Osteocyte (in vitro differentiated cells): Measurements from ENCODE around the gene CCDC28A. TPM values are rescaled to one million over a fixed set of nuclear protein-coding genes. Genes with fewer than 3 reads are reported as not detected.

Experiments
- DNase-seq: peaks from one replicate; pipeline ENCODE4 v3.0.0; 2021; ENCODE audit warnings: mixed read lengths; ENCODE audit not compliant: unreplicated experiment; ENCODE audit errors: extremely low spot score
- H3K27ac Mint-ChIP-seq: one replicate; pipeline ENCODE4 v1.8.0; 2021; ENCODE audit warnings: mild to moderate bottlenecking, mixed read lengths; ENCODE audit not compliant: unreplicated experiment
- H3K27me3 Mint-ChIP-seq: one replicate; pipeline ENCODE4 v1.8.0; 2021; ENCODE audit warnings: mixed read lengths; ENCODE audit not compliant: unreplicated experiment
- H3K36me3 Mint-ChIP-seq: one replicate; pipeline ENCODE4 v1.8.0; 2021; ENCODE audit warnings: mixed read lengths; ENCODE audit not compliant: unreplicated experiment
- H3K4me1 Mint-ChIP-seq: one replicate; pipeline ENCODE4 v1.8.0; 2021; ENCODE audit warnings: mixed read lengths; ENCODE audit not compliant: unreplicated experiment
- H3K4me3 Mint-ChIP-seq: one replicate; pipeline ENCODE4 v1.8.0; 2021; ENCODE audit warnings: mild to moderate bottlenecking, moderate library complexity, mixed read lengths; ENCODE audit not compliant: unreplicated experiment
- H3K9me3 Mint-ChIP-seq: one replicate; pipeline ENCODE4 v1.8.0; 2021; ENCODE audit warnings: mixed read lengths; ENCODE audit not compliant: unreplicated experiment
- CTCF ChIP-seq: fragments of 200-600 bp; sonication (generic); IDR thresholded peaks from 2 replicates; pipeline ENCODE4 v1.5.0; 2021; ENCODE audit warnings: antibody characterized with exemption, mild to moderate bottlenecking, moderate library complexity
- total RNA-seq: library from RNA; stranded (reverse); gene quantifications from 2 replicates; pipeline ENCODE4 v1.2.1, GENCODE V29; 2021

The CCDC28A gene
- total RNA-seq, 1 donor from 2014 or later, result 11.7 TPM

DNA sequence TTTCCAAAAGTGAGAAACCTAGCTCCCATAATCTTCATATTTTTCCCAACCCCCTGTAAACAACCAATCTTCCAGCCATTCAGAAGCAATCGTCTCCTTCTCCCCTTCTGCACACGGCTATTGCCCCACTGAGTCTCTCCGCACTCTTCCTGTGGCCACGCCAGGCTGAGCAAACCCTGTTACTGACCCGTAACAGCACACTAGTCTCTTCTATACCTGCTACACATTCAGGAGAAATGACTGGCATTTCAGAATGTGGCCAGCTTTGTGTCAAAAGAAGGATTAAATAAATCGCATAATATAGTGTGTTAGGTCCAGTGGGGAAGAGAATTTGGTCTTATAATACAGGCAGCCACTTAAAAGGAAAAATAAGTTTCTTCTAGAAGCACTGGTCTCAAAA is 63.7 kb downstream of the CCDC28A start:
- no peak overlapping the region for H3K4me3 Mint-ChIP-seq
- TF ChIP-seq CTCF, result no peak
- peaks cover 4% of the 10 kb centered on the region for H3K9me3 Mint-ChIP-seq
- H3K27ac Mint-ChIP-seq, result no peak overlapping the region
- H3K4me1 Mint-ChIP-seq, result no peaks in the 10 kb centered on the region
- H3K27me3 Mint-ChIP-seq, result no peaks in the 10 kb centered on the region
- H3K36me3 Mint-ChIP-seq, result peaks cover 3% of the 10 kb centered on the region
- DNase-seq, result no peak

Other genes starting within 250 kb of the CCDC28A start
- 0.13 TPM in 1 of 2 replicates, not detected in the other for gene ECT2L, start 22.3 kb downstream of the CCDC28A start, total RNA-seq
- gene REPS1, start 214.5 kb downstream of the CCDC28A start, total RNA-seq, result 32.2 and 38.0 TPM in 2 replicates